Panc1 (cell line): ENCODE results near the gene PPP3R1. TPM values are rescaled to one million over a fixed set of nuclear protein-coding genes. Genes with fewer than 3 reads are reported as not detected.

Experiments
- ATAC-seq: fragments of 200-7000 bp; cut with Tn5 transposase; 2 replicates; pipeline ENCODE4 v1.9.1; 2020; ENCODE audit warnings: mild to moderate bottlenecking, moderate library complexity
- BruUV-seq: library from RNA; stranded (reverse); fragments of 400-500 nt; replicated peaks from 2 replicates; lab custom pipeline; 2021; lab: Mats Ljungman, UMichigan
- CTCF ChIA-PET: fragments of 300-600 bp; sonication (Branson Sonifier 250); formaldehyde crosslinking; loops from one replicate; lab custom pipeline; 2022; ENCODE audit warnings: antibody characterized with exemption; lab: Charles Lee
- POLR2A ChIA-PET: fragments of 300-600 bp; sonication (Branson Sonifier 250); formaldehyde crosslinking; loops from one replicate; lab custom pipeline; 2022; ENCODE audit warnings: antibody characterized with exemption; lab: Charles Lee
- DNase-seq: peaks from one replicate; pipeline ENCODE4 v3.0.0-alpha.2; 2010; ENCODE audit warnings: low read depth, low spot score
- H3K27ac ChIP-seq: 2 replicates; pipeline ENCODE4 v1.5.1; 2011; ENCODE audit warnings: mild to moderate bottlenecking, low read length, inconsistent platforms
- H3K27me3 ChIP-seq: fragments of 200-500 bp; sonication (Bioruptor generic); 2 replicates; pipeline ENCODE4 v1.6.0; 2014; ENCODE audit warnings: low read length, inconsistent platforms; ENCODE audit not compliant: control insufficient read depth, insufficient read depth
- H3K36me3 ChIP-seq: fragments of 200-500 bp; sonication (Bioruptor generic); 2 replicates; pipeline ENCODE4 v1.5.1; 2014; ENCODE audit warnings: inconsistent platforms, mild to moderate bottlenecking, low read length, moderate library complexity; ENCODE audit not compliant: control insufficient read depth, insufficient read depth
- H3K4me1 ChIP-seq: 2 replicates; pipeline ENCODE4 v1.5.1; 2011; ENCODE audit warnings: inconsistent platforms, mild to moderate bottlenecking, low read length, moderate library complexity; ENCODE audit not compliant: control insufficient read depth, insufficient read depth
- H3K4me3 ChIP-seq, 2 experiments: 2 replicates each; pipeline ENCODE4 v1.5.1; 2011 to 2012; ENCODE audit warnings: low read depth in 2 of 2, low read length in 2 of 2, mild to moderate bottlenecking in 2 of 2, inconsistent platforms in 1 of 2, moderate library complexity in 1 of 2
- H3K9me3 ChIP-seq: fragments of 200-500 bp; sonication (Bioruptor generic); 2 replicates; pipeline ENCODE4 v1.5.1; 2014; ENCODE audit warnings: low read depth, mild to moderate bottlenecking, inconsistent platforms, low read length, moderate library complexity; ENCODE audit not compliant: control insufficient read depth, insufficient read depth
- POLR2AphosphoS5 ChIP-seq: IDR thresholded peaks from 2 replicates; pipeline ENCODE4 v1.6.1; 2012; ENCODE audit warnings: mild to moderate bottlenecking, low read depth, low read length, moderate library complexity
- SIN3A ChIP-seq: IDR thresholded peaks from 2 replicates; pipeline ENCODE4 v1.6.1; 2012; ENCODE audit warnings: low read depth, mild to moderate bottlenecking, low read length, moderate library complexity, borderline replicate concordance; ENCODE audit not compliant: insufficient read depth
- TCF7L2 ChIP-seq: IDR thresholded peaks from 2 replicates; pipeline ENCODE4 v1.6.1; 2011; ENCODE audit warnings: mild to moderate bottlenecking, low read depth, low read length, inconsistent platforms
- in situ Hi-C: cut with HindIII; loops from 2 replicates; pipeline ENCODE4 v1.10.0; 2016; ENCODE audit warnings: low sequenced_read_pairs, low pct_unique_long_range_greater_than_20kb
- intact Hi-C: fragments of 100-400 bp; cut with micrococcal nuclease; formaldehyde crosslinking; loops from one replicate; pipeline ENCODE4 v1.10.0; 2022; ENCODE audit not compliant: unreplicated experiment
- total RNA-seq: library from RNA; stranded (reverse); gene quantifications from one replicate; pipeline ENCODE4 v1.2.1, GENCODE V29; 2021; ENCODE audit not compliant: unreplicated experiment
- TF ChIP-seq, protein P1 (sequence below), 2 experiments: IDR thresholded peaks; 2 replicates each; pipeline ENCODE4 v1.6.1; 2011 to 2012; ENCODE audit warnings: low read depth in 2 of 2, control low read depth in 1 of 2, low read length in 1 of 2, mild to moderate bottlenecking in 1 of 2, moderate library complexity in 1 of 2; ENCODE audit not compliant: insufficient read depth in 1 of 2
- TF ChIP-seq, protein P2 (sequence below): fragments of 450-650 bp; IDR thresholded peaks from 2 replicates; pipeline ENCODE4 v1.5.1; 2017; ENCODE audit warnings: mild to moderate bottlenecking

PPP3R1 gene
- total RNA-seq, 1 experiment from 2014 or later, result 77.9 TPM

DNA sequence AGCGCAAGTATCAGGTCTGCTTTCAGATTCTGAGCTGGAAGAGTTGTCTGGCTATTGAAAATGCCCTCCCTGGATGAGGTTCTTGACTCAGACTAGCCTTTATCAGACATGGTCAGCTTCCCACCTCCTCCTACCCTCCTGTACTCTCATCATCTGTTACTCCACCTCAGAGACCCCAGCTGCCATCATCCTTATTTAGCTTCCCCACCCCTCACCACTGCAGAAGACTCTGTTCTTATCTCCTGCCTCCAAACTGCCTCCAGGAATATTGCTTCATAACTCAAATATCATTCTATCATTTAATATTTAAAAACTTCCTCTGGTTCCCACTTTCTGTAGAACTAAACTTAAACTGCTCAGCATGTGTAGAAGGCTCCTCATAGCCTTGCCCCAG, 31.1 kb upstream of the PPP3R1 start:
- Histone ChIP-seq H3K27me3 (peaks cover 5% of the 10 kb centered on the region; the same call in 1 of the 2 replicates), H3K27ac (no peak overlapping the region), H3K4me1 (no peaks in the 10 kb centered on the region), H3K36me3 (no peaks in the 10 kb centered on the region), H3K9me3 (no peaks in the 10 kb centered on the region), H3K4me3 (no peak overlapping the region)
- CTCF ChIA-PET, result interaction anchor here (0.5 to 1.5 kb wide), 3 partner anchors 8 to 197 kb away, joined by 3 to 8 read pairs (median 3); no protein-coding TSS in a partner anchor
- no peak for DNase-seq
- no peak for TF ChIP-seq POLR2AphosphoS5
- TF ChIP-seq, protein P1, sequence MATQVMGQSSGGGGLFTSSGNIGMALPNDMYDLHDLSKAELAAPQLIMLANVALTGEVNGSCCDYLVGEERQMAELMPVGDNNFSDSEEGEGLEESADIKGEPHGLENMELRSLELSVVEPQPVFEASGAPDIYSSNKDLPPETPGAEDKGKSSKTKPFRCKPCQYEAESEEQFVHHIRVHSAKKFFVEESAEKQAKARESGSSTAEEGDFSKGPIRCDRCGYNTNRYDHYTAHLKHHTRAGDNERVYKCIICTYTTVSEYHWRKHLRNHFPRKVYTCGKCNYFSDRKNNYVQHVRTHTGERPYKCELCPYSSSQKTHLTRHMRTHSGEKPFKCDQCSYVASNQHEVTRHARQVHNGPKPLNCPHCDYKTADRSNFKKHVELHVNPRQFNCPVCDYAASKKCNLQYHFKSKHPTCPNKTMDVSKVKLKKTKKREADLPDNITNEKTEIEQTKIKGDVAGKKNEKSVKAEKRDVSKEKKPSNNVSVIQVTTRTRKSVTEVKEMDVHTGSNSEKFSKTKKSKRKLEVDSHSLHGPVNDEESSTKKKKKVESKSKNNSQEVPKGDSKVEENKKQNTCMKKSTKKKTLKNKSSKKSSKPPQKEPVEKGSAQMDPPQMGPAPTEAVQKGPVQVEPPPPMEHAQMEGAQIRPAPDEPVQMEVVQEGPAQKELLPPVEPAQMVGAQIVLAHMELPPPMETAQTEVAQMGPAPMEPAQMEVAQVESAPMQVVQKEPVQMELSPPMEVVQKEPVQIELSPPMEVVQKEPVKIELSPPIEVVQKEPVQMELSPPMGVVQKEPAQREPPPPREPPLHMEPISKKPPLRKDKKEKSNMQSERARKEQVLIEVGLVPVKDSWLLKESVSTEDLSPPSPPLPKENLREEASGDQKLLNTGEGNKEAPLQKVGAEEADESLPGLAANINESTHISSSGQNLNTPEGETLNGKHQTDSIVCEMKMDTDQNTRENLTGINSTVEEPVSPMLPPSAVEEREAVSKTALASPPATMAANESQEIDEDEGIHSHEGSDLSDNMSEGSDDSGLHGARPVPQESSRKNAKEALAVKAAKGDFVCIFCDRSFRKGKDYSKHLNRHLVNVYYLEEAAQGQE (IDR thresholded peaks at IDR 0.05; ENCODE audit: insufficient read depth in 1 of 2, low read depth in 2 of 2, low read length in 1 of 2), result no peak
- TF ChIP-seq, protein P2, sequence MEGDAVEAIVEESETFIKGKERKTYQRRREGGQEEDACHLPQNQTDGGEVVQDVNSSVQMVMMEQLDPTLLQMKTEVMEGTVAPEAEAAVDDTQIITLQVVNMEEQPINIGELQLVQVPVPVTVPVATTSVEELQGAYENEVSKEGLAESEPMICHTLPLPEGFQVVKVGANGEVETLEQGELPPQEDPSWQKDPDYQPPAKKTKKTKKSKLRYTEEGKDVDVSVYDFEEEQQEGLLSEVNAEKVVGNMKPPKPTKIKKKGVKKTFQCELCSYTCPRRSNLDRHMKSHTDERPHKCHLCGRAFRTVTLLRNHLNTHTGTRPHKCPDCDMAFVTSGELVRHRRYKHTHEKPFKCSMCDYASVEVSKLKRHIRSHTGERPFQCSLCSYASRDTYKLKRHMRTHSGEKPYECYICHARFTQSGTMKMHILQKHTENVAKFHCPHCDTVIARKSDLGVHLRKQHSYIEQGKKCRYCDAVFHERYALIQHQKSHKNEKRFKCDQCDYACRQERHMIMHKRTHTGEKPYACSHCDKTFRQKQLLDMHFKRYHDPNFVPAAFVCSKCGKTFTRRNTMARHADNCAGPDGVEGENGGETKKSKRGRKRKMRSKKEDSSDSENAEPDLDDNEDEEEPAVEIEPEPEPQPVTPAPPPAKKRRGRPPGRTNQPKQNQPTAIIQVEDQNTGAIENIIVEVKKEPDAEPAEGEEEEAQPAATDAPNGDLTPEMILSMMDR, result no peak
- no peak for TF ChIP-seq TCF7L2
- no peak for TF ChIP-seq SIN3A
- in situ Hi-C loops (no loop called here), intact Hi-C loops (no loop called here)
- no TSS peak for BruUV-seq
- POLR2A ChIA-PET, result interaction anchor here (0.6 kb wide), 1 partner anchor 18 kb away, joined by 10 read pairs; no protein-coding TSS in a partner anchor
- no peak for ATAC-seq

DNA sequence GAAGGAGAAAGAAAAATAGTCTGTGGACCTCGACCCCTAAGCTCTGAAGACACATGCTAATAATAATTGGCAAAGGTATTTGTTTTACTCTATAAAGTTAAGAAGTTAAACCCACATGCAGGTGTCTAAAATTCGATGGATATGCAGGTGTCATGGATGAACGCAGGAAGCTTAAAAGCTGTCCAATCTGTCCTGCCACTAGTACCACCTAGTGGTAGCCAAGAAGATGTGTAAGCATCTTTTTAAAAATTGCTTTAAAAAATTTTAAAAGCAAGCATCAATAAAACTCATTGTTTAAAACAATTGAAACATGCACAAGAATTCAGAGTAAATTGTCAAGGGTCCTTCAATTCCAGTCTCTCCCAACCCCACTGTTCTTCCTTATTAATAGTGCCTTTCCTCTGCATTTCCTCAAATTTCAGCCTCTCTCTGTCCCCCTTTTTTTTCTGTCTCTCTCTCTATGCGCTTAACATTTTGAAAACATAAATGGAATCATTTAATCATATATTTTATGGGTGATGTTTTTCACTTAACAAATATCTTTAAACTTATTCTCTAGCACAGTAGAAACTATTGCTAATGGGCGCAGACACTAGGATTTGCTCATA, 30.6 kb upstream of the PPP3R1 start:
- no TSS peak for BruUV-seq
- TF ChIP-seq, protein P1 (IDR thresholded peaks at IDR 0.05; ENCODE audit: insufficient read depth in 1 of 2, low read depth in 2 of 2, low read length in 1 of 2), result no peak
- TF ChIP-seq, protein P2, result peak; percentile 79; the same call in 1 of the 2 replicates
- DNase-seq (peak; percentile 24), ATAC-seq (no peak)
- H3K27ac ChIP-seq, result no peak overlapping the region
- POLR2A ChIA-PET, result no interaction called here
- H3K9me3 ChIP-seq, result no peaks in the 10 kb centered on the region
- H3K27me3 ChIP-seq, result peaks cover 8% of the 10 kb centered on the region; the same call in 1 of the 2 replicates
- CTCF ChIA-PET, result interaction anchor here (0.5 to 1.5 kb wide), 4 partner anchors 9 to 234 kb away, joined by 3 to 8 read pairs (median 4); no protein-coding TSS in a partner anchor
- in situ Hi-C loops, result no loop called here
- H3K36me3 ChIP-seq, result no peaks in the 10 kb centered on the region
- intact Hi-C loops, result no loop called here
- H3K4me3 ChIP-seq, result no peak overlapping the region
- no peaks in the 10 kb centered on the region for H3K4me1 ChIP-seq
